Esophagus squamous epithelium (tissue), 5 donors: ENCODE data around the gene RPL32. TPM values are rescaled to one million over a fixed set of nuclear protein-coding genes. Genes with fewer than 3 reads are reported as not detected.

ENCODE experiments used
- DNase-seq: peaks from one replicate; lab custom pipeline; 2025; lab: John Stamatoyannopoulos, UW
- H3K27ac ChIP-seq, 4 donors: fragments of 200-600 bp; sonication (generic); one replicate each; pipeline ENCODE4 v1.5.1; 2016 to 2019; ENCODE audit warnings: mild to moderate bottlenecking in 1 of 4
- H3K27me3 ChIP-seq, 4 donors: fragments of 200-600 bp; sonication (generic); 1 replicate in 3 of 4; 2 replicates in 1 of 4; pipeline versions ENCODE4 v1.5.1 to v1.6.0; 2017 to 2021; ENCODE audit warnings: antibody characterized with exemption in 1 of 4
- H3K36me3 ChIP-seq, 3 donors: fragments of 200-600 bp; sonication (generic); one replicate each; pipeline ENCODE4 v1.5.1; 2016 to 2019
- H3K4me1 ChIP-seq, 3 donors: fragments of 200-600 bp; sonication (generic); one replicate each; pipeline ENCODE4 v1.5.1; 2017 to 2019
- H3K4me3 ChIP-seq, 4 donors: fragments of 200-600 bp; sonication (generic); 1 replicate in 3 of 4; 2 replicates in 1 of 4; pipeline ENCODE4 v1.5.1; 2016 to 2019; ENCODE audit warnings: mild to moderate bottlenecking in 2 of 4, moderate library complexity in 1 of 4
- H3K9me3 ChIP-seq, 3 donors: fragments of 200-600 bp; sonication (generic); one replicate each; pipeline ENCODE4 v1.5.1; 2016 to 2019
- CTCF ChIP-seq, 6 experiments: fragments of 450-650 bp in 4 of 6; fragments of 200-600 bp in 2 of 6; sonication (generic) in 2 of 6; IDR thresholded peaks; one replicate each; pipeline ENCODE4 v1.5.1; 2016 to 2019; ENCODE audit warnings: antibody characterized with exemption in 6 of 6, mild to moderate bottlenecking in 4 of 6, moderate library complexity in 4 of 6
- POLR2A ChIP-seq, 4 donors: fragments of 450-650 bp; IDR thresholded peaks; one replicate each; pipeline ENCODE4 v1.6.1; 2017; ENCODE audit warnings: antibody characterized with exemption in 4 of 4, mild to moderate bottlenecking in 4 of 4, moderate library complexity in 3 of 4
- WGBS, 2 donors: methylation state at CpG; one replicate each; pipeline ENCODE4 v1.1.5; 2018; 5-methylcytosine and 5-hydroxymethylcytosine counted together
- intact Hi-C: fragments of 100-400 bp; cut with DNase I; formaldehyde crosslinking; loops from one replicate; pipeline ENCODE4 v1.15.0; 2022
- total RNA-seq, 4 donors: library from RNA; depleted of rRNA; stranded (reverse); fragments of >200 nt; gene quantifications; one replicate each; pipeline ENCODE4 v1.1.0, GENCODE V29; 2016
- donor health status: DM: yes; HTN: yes; CAD: no.

Gene RPL32
- total RNA-seq, 4 donors from 2014 or later = 657 to 937 (median 873) TPM

- H3K4me1 ChIP-seq = peaks cover 4 to 22% (median 12%) of the 10 kb centered on the region in 3 donors
- peaks cover 0 to 14% (median 0%) of the 10 kb centered on the region in 3 donors for H3K36me3 ChIP-seq
- WGBS, 2 donors = 91 to 97% methylated on average over 5 of the region's 5 CpGs
- no peak for DNase-seq
- peak overlapping the region in 3 of 4 donors; percentile 71 to 90 (median 85) for H3K27ac ChIP-seq
- intact Hi-C loops = no loop called here
- no peak for TF ChIP-seq POLR2A (IDR thresholded peaks at IDR 0.05)
- no peak for TF ChIP-seq CTCF (IDR thresholded peaks at IDR 0.05)
- no peaks in the 10 kb centered on the region for H3K27me3 ChIP-seq
- no peaks in the 10 kb centered on the region for H3K9me3 ChIP-seq
- peak overlapping the region in 3 of 4 donors; percentile 45 to 76 (median 66) for H3K4me3 ChIP-seq
Measured at GRCh38 chr3:12809435-12809834, 31.9 kb downstream of the RPL32 start.

- intact Hi-C loops = no loop called here
- no peak overlapping the region for H3K4me3 ChIP-seq
- peaks cover 4 to 22% (median 12%) of the 10 kb centered on the region in 3 donors for H3K4me1 ChIP-seq
- no peaks in the 10 kb centered on the region for H3K27me3 ChIP-seq
- DNase-seq = no peak
- H3K9me3 ChIP-seq = no peaks in the 10 kb centered on the region
- WGBS, 2 donors = 67 to 73% methylated on average over 1 to 3 of the region's 3 CpGs
- H3K36me3 ChIP-seq = peaks cover 0 to 9% (median 0%) of the 10 kb centered on the region in 3 donors
- no peak for TF ChIP-seq POLR2A (IDR thresholded peaks at IDR 0.05)
- no peak for TF ChIP-seq CTCF (IDR thresholded peaks at IDR 0.05)
- peak overlapping the region in 1 of 4 donors; percentile 90 for H3K27ac ChIP-seq
Measured at GRCh38 chr3:12809001-12809400, 32.4 kb downstream of the RPL32 start.

GRCh38 chr3:12808587-12808986 is 32.8 kb downstream of the RPL32 start:
- TF ChIP-seq POLR2A (IDR thresholded peaks at IDR 0.05) = no peak
- TF ChIP-seq CTCF (IDR thresholded peaks at IDR 0.05) = no peak
- H3K4me3 ChIP-seq = no peak overlapping the region
- no peak overlapping the region for H3K27ac ChIP-seq
- H3K4me1 ChIP-seq = peaks cover 4 to 22% (median 12%) of the 10 kb centered on the region in 3 donors
- no peaks in the 10 kb centered on the region for H3K27me3 ChIP-seq
- DNase-seq = no peak
- peaks cover 0 to 5% (median 0%) of the 10 kb centered on the region in 3 donors for H3K36me3 ChIP-seq
- intact Hi-C loops = no loop called here
- H3K9me3 ChIP-seq = no peaks in the 10 kb centered on the region
- 49% methylated on average over 2 of the region's 2 CpGs for WGBS, 2 donors

GRCh38 chr3:12807601-12808359 is 33.6 kb downstream of the RPL32 start:
- WGBS, 2 donors = 62 to 67% methylated on average over 2 to 3 of the region's 7 CpGs
- H3K27me3 ChIP-seq = no peaks in the 10 kb centered on the region
- H3K27ac ChIP-seq = peak overlapping the region in 1 of 4 donors; percentile 5
- intact Hi-C loops = no loop called here
- no peak for TF ChIP-seq POLR2A (IDR thresholded peaks at IDR 0.05)
- TF ChIP-seq CTCF (IDR thresholded peaks at IDR 0.05) = no peak
- no peak for DNase-seq
- H3K4me1 ChIP-seq = peaks cover 4 to 22% (median 12%) of the 10 kb centered on the region in 3 donors
- H3K9me3 ChIP-seq = no peaks in the 10 kb centered on the region
- H3K4me3 ChIP-seq = no peak overlapping the region
- H3K36me3 ChIP-seq = no peaks in the 10 kb centered on the region

- Histone ChIP-seq H3K4me3 (no peak overlapping the region), H3K27ac (no peak overlapping the region), H3K36me3 (no peaks in the 10 kb centered on the region), H3K27me3 (no peaks in the 10 kb centered on the region), H3K9me3 (no peaks in the 10 kb centered on the region), H3K4me1 (peaks cover 4 to 22% (median 12%) of the 10 kb centered on the region in 3 donors)
- 91 to 97% methylated on average over 4 to 9 of the region's 9 CpGs for WGBS, 2 donors
- TF ChIP-seq CTCF (IDR thresholded peaks at IDR 0.05) = no peak
- no peak for TF ChIP-seq POLR2A (IDR thresholded peaks at IDR 0.05)
- intact Hi-C loops = no loop called here
- DNase-seq = no peak
Measured at GRCh38 chr3:12807066-12807465, 34.3 kb downstream of the RPL32 start.
